Testis (tissue), 2 donors: ENCODE data around the gene KLHL28.

Source experiments
- CTCF ChIP-seq, 3 experiments: fragments of 450-650 bp in 2 of 3; fragments of 200-600 bp in 1 of 3; sonication (generic) in 1 of 3; IDR thresholded peaks; one replicate each; pipeline ENCODE4 v1.5.1; 2016 to 2019; ENCODE audit warnings: antibody characterized with exemption in 3 of 3, mild to moderate bottlenecking in 2 of 3, moderate library complexity in 1 of 3
- POLR2A ChIP-seq: fragments of 450-650 bp; IDR thresholded peaks from one replicate; pipeline ENCODE4 v1.6.1; 2017; ENCODE audit warnings: antibody characterized with exemption, mild to moderate bottlenecking, moderate library complexity

- TF ChIP-seq POLR2A = no peak
- no peak for TF ChIP-seq CTCF (IDR thresholded peaks at IDR 0.05)
Observed at GRCh38 chr14:44886860-44887595, 74.7 kb downstream of the KLHL28 start.
